Measurements from ENCODE around the gene RPS18.
"Not testable (repeated sequence)": the region's sequence is repeated elsewhere in the genome, so short reads cannot be mapped to it uniquely, and the experiment has no call there.

GRCh38 chr6:33285214-33285613 is 13.3 kb downstream of the RPS18 start:
- TF ChIP-seq RNF2 (IDR thresholded peaks at IDR 0.05; ENCODE audit: borderline replicate concordance, low read depth); CBX2 (IDR thresholded peaks at IDR 0.05; ENCODE audit: borderline replicate concordance, low read depth); MYC (IDR thresholded peaks at IDR 0.05; ENCODE audit: borderline replicate concordance, low read length); POLR2A (IDR thresholded peaks at IDR 0.05; ENCODE audit: low read length); POLR2AphosphoS2 (conservative IDR thresholded peaks at IDR 0.05; ENCODE audit: low read length): not testable (repeated sequence)
